HFF-Myc (cell line): Measurements from ENCODE around the gene UCN3.
"Not testable (repeated sequence)": the region's sequence is repeated elsewhere in the genome, so short reads cannot be mapped to it uniquely, and the experiment has no call there.

Experiments used
- DNase-seq: peaks from one replicate; pipeline ENCODE4 v3.0.0-alpha.2; 2011; ENCODE audit warnings: low read depth; ENCODE audit errors: extremely low read depth
- H3K4me3 ChIP-seq: replicated peaks from 2 replicates; pipeline ENCODE4 v1.5.1; 2011; ENCODE audit warnings: low read depth, mild to moderate bottlenecking, control low read depth, low read length
- CTCF ChIP-seq: IDR thresholded peaks from 2 replicates; pipeline ENCODE4 v1.5.1; 2012; ENCODE audit warnings: mild to moderate bottlenecking, low read depth, low read length, control low read depth; ENCODE audit errors: missing control alignments

The UCN3 gene

GRCh38 chr10:5373891-5374611 is 9.3 kb downstream of the UCN3 start:
- H3K4me3 ChIP-seq = no peak overlapping the region
- DNase-seq = no peak
- no peak for TF ChIP-seq CTCF

DNA sequence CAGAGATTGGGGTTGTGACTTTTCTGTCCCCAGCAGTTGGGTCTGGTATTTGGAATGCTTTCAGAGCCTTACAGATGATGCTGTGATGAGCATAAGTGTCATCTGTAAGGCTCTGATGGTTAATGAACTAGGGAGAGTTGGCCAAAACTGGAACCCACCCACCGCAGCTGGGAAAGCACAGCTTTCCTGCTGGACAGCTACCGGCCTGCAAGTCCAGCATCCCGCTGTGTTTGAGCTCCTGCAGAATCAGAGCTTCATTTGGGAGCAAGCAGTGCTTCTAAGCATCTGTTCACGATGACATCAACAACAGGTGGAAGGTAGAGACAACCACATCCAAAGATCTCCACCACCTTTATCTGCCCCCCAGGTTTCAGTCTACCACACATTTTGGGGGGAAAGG is 11.7 kb downstream of the UCN3 start:
- TF ChIP-seq CTCF = no peak
- no peak for DNase-seq
- no peak overlapping the region for H3K4me3 ChIP-seq

DNA sequence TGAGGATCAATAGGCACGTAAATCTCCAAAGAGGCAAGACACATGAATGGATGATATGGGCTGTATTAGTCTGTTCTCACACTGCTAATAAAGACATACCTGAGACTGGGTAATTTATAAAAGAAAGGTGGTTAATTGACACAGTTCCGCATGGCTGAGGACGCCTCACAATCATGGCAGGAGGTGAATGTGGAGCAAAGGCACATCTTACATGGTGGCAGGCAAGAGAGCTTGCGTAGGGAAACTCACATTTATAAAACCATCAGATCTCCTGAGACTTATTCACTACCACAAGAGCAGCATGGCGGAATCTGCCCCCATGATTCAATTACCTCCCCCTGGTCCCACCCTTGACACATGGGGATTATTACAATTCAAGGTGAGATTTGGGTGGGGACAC is 14.4 kb downstream of the UCN3 start:
- DNase-seq, H3K4me3 ChIP-seq: not testable (repeated sequence)

DNA sequence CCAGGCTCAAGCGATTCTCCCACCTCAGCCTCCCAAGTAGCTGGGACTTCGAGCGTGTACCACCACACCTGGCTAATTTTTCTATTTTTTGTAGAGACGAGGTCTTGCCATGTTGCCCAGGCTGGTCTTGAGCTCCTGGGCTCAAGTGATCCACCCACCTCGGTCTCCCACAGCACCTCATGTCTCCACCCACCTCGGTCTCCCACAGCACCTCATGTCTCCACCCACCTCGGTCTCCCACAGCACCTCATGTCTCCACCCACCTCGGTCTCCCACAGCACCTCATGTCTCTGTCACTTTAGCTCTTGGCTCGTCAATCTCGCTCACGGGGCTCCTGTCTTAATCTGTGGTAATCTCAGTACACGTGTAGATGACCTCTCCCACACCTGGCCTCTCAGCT is 15.6 kb downstream of the UCN3 start:
- H3K4me3 ChIP-seq, DNase-seq: not testable (repeated sequence)

DNA sequence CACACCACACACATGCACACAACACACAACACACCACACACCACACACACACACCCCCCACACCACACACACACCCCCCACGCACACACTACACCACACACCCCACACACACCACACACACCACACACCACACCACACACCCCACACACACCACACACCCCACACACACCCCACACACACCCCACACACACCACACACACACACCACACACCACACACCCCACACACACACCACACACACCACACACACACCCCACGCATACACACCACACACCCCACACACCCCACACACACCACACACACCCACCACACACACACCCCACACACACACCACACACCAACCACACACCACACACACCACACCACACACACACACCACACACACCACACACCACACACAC is 16.4 kb downstream of the UCN3 start:
- no peak overlapping the region for H3K4me3 ChIP-seq
- DNase-seq = no peak
- no peak for TF ChIP-seq CTCF

- no peak for DNase-seq
- no peak for TF ChIP-seq CTCF
- H3K4me3 ChIP-seq = no peak overlapping the region
These were observed 20.5 kb downstream of the UCN3 start for GRCh38 chr10:5385224-5385623.

- DNase-seq = no peak
- no peak overlapping the region for H3K4me3 ChIP-seq
- no peak for TF ChIP-seq CTCF
These were observed 22.4 kb downstream of the UCN3 start for GRCh38 chr10:5387169-5387568.

- no peak overlapping the region for H3K4me3 ChIP-seq
- DNase-seq = no peak
- no peak for TF ChIP-seq CTCF
These were observed 25.9 kb downstream of the UCN3 start for GRCh38 chr10:5390607-5391205.
